Muscle layer of duodenum (tissue), 2 donors: ENCODE data around the gene NT5C3A.
"Not testable (repeated sequence)": the region's sequence is repeated elsewhere in the genome, so short reads cannot be mapped to it uniquely, and the experiment has no call there.

Experiments used
- H3K27ac ChIP-seq: one replicate; pipeline ENCODE4 v1.7.0; 2013; ENCODE audit warnings: mild to moderate bottlenecking, low read length
- H3K27me3 ChIP-seq: one replicate; pipeline ENCODE4 v1.7.0; 2013; ENCODE audit warnings: low read depth, mild to moderate bottlenecking, control low read depth, low read length
- H3K36me3 ChIP-seq, 2 donors: one replicate each; pipeline ENCODE4 v1.7.0; 2013; ENCODE audit warnings: low read length in 2 of 2, control low read depth in 1 of 2, mild to moderate bottlenecking in 1 of 2; ENCODE audit not compliant: insufficient read depth in 2 of 2, control insufficient read depth in 1 of 2
- H3K4me1 ChIP-seq, 2 donors: one replicate each; pipeline ENCODE4 v1.7.0; 2013; ENCODE audit warnings: low read length in 2 of 2, mild to moderate bottlenecking in 2 of 2, control low read depth in 1 of 2, moderate library complexity in 1 of 2; ENCODE audit not compliant: insufficient read depth in 2 of 2, control insufficient read depth in 1 of 2
- H3K4me3 ChIP-seq, 2 donors: one replicate each; pipeline ENCODE4 v1.7.0; 2013; ENCODE audit warnings: low read length in 2 of 2, low read depth in 1 of 2, mild to moderate bottlenecking in 1 of 2
- H3K9me3 ChIP-seq, 2 donors: one replicate each; pipeline ENCODE4 v1.7.0; 2013; ENCODE audit warnings: low read length in 2 of 2, control low read depth in 1 of 2, mild to moderate bottlenecking in 1 of 2; ENCODE audit not compliant: control insufficient read depth in 1 of 2
- donor health status: healthy.

Gene NT5C3A

DNA sequence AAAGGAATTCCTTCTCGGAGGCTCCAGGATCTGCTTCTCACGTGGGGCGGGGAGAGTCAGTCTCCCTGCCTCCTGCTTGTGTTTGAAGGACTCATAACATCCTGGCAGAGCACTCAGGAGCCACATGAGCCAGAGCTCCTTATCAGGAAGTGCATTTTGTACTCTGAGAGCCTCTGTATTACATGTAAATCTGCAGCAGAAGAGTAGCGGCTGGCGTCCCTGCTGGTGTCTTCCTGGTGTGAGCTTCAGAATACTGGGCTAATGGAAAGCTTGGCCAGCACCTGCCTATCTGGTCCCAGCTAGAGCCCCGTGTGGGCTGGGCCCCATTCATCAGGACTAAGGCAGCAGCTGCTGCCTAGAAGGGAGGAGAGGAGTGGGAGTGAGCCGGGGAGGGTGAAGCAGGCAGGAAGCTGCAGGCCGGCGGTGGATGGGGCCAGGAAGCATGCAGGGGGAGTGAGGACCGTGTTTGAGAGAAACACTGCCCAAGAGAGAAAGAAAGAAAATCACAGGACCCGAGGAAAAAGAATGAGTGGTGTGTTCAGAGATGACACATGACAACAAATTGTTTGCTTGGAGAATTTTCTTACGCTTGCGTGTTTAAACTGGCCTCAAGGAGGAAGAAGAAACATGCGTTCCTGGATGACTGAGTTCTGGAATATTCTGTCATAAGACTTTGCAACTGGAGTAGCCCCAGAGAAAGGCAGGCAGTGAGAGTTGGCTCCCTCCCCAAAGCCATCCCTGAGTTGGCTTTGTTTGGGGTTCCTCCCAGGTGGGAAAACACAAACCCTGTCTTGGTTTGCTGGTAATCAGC is 64.0 kb downstream of the NT5C3A start:
- H3K27me3 ChIP-seq, H3K4me1 ChIP-seq, H3K36me3 ChIP-seq, H3K27ac ChIP-seq, H3K9me3 ChIP-seq: not testable (repeated sequence)
- H3K4me3 ChIP-seq, result peak overlapping the region in 1 of 2 donors; percentile 40

DNA sequence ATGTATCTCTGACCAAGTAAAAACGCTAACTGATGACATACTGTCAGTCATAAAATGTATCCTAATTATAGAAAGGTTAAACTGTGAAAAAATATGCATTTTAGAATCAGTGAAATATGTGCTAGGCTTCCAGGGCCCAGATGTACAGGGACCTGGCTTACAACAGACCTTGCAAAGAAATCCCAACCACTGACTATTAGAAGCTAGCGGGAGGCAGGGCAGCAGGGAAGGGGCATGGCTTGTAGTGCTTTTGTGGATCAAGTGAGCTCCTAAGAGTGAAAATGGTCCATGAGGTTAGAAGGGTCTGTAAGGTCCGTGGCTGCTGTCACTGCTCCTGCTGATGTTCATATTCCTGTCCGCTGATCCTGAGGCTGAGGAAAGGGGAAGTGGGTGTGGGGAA is 64.6 kb downstream of the NT5C3A start:
- not testable (repeated sequence) for H3K27me3 ChIP-seq, H3K4me1 ChIP-seq, H3K27ac ChIP-seq, H3K9me3 ChIP-seq, H3K36me3 ChIP-seq
- H3K4me3 ChIP-seq, result peak overlapping the region in 1 of 2 donors; percentile 40

DNA sequence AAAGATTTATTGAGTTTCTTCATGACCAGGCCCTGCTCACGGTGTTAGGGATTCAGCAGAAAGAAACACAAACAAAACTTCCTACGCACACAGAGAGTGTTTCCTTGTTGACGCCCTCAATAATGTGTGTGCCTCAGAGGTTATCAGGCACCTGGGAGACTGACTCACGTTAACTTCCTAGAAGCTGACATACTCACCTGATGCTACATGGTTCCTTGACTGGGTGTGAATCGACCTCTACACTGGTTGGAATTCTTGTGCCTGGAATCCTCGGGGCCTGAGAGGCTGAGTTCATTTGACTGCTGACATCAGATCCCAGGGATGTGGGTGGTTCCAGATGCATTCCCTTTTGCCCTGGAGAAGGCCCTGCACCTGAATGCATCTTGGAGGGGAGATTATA is 69.8 kb downstream of the NT5C3A start:
- H3K9me3 ChIP-seq, H3K36me3 ChIP-seq, H3K27me3 ChIP-seq, H3K4me1 ChIP-seq, H3K27ac ChIP-seq, H3K4me3 ChIP-seq: not testable (repeated sequence)

DNA sequence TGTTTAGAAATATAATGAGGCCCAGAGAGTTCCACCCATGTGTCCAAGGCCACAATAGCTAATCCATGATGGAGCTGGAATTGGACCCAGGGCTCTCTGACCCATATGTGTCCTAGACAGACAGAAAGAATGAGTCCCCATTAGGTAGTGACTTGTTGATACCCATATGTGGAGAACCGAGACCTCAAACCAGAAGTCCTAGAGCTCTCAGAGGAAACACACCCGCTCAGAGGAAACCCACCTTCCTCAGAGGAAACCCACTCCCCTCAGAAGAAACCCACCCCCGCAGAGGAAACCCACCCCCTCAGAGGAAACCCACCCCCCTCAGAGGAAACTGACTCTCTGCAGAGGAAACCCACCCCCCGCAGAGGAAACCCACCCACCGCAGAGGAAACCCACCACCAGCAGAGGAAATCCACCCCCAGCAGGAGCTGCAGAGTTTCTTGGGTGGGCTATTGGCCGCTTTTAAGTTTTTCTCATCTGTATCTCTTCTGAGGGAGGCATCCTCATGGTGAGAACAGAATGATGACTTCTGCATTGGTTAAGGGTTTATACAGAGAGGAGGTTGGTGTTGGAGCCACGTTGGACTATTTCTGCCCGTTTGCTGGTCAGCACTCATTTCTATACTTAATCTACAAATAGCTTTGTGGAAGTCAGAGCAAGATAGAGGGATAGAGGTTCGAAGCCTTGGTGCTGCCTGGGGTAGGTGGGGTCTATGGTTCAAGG is 70.4 kb downstream of the NT5C3A start:
- not testable (repeated sequence) for H3K36me3 ChIP-seq, H3K4me3 ChIP-seq, H3K4me1 ChIP-seq, H3K27ac ChIP-seq, H3K27me3 ChIP-seq, H3K9me3 ChIP-seq

DNA sequence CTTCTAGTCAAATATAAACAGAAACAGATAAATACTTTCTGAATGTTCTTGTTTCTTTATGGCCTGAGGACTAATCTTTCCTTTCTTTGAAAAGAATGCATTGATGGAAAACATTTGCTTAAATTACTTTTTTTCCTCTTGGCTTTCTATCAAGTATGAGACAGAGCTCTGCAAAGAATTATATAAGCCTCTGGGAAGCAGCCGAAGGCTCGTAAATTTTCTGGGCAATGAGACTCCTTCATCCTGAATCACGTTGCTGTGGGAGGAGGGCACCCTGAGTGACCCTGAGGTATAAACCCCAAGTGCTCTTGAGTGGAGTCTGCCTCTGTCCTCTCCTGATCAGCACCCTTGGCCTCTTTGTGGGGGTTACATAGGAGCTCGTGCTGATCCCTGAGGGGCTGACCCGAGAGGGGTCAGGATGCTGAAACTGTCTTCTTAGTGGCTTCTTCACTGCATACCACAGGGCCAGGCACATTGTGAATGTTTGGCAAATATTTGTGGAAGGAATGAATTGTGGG is 71.4 kb downstream of the NT5C3A start:
- not testable (repeated sequence) for H3K27me3 ChIP-seq, H3K27ac ChIP-seq, H3K9me3 ChIP-seq, H3K4me3 ChIP-seq, H3K4me1 ChIP-seq
- peaks cover 0 to 10% of the 10 kb centered on the region in 2 donors for H3K36me3 ChIP-seq

DNA sequence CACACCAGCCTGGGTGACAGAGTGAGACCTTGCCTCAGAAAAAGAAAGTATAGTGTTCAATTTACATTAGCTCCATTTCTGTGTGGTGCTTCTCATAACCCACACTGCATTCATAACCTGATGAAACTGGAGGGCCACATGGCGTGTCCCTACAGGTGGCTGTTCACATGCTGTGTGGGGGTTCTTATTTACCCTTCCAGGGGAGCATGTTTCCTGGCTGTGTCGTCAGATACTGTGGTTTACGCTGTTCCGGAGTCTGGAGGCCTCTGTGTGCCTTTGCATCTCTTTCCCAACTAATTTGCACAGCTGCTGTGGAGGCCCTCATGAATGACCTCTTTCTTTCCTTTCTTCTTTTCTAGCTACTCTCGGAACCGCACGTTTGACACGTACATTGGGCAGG is 74.4 kb downstream of the NT5C3A start:
- peaks cover 0 to 15% of the 10 kb centered on the region in 2 donors for H3K36me3 ChIP-seq

DNA sequence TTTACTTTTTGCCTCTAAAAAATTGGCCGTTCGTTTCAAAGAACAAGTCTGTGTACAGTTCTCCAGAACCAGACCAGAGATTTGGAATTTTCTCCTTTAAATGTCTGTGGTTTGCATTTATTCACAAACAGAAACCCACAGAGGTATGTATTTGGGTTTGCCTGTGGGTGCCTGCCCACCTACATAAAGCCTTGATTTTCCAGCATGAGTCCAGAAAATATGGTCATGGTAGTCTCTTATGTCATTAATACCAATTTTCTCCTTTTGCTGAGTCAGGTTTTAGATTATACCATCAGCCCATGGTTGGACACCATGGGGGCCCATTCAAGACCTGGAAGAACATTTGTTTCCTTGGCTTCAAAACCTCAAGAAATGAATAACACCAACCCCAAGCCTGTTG is 82.7 kb downstream of the NT5C3A start:
- H3K36me3 ChIP-seq, H3K4me1 ChIP-seq, H3K27ac ChIP-seq, H3K27me3 ChIP-seq, H3K4me3 ChIP-seq, H3K9me3 ChIP-seq: not testable (repeated sequence)

More for the DNA sequence above, 74.4 kb downstream of the NT5C3A start:
- H3K27ac ChIP-seq, H3K27me3 ChIP-seq, H3K4me1 ChIP-seq, H3K4me3 ChIP-seq, H3K9me3 ChIP-seq: not testable (repeated sequence)

DNA sequence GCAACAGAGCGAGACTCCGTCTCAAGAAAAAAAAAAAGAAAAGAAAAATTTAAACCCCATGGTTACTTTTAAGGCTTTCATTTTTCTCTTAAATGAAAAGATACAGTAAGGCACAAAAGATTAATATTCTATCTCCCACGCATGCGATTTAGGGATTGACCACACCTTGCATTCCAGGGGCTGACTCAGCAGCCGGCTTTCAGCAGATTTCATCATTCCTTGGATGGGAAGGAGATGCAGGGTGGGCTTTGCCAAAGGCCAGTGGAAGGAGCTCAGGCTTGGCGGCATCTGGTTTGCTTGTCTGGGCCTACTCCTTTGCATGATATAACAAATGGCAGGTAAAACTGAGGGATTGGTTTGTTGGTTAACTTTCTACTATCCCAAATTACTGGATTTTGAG is 83.3 kb downstream of the NT5C3A start:
- H3K27me3 ChIP-seq, H3K27ac ChIP-seq, H3K4me3 ChIP-seq, H3K36me3 ChIP-seq, H3K9me3 ChIP-seq, H3K4me1 ChIP-seq: not testable (repeated sequence)

DNA sequence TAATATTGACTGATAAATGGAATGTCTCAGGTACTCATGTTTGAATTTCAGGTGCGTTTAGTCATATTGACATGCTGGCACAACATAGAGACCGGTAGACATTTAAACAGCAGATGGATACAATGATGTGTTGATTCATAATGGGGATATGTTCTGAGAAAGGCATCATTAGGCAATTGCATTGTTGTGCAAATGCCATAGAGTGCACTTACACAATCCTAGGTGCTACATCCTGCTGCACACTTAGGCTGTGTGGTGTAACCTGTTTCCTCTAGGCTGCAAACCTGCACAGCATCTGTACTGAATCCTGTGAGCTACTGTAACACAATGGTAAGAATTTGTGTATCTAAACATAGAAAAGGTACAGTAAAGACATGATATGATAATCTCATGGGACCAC is 85.4 kb downstream of the NT5C3A start:
- H3K27ac ChIP-seq, H3K4me3 ChIP-seq, H3K36me3 ChIP-seq, H3K27me3 ChIP-seq, H3K9me3 ChIP-seq, H3K4me1 ChIP-seq: not testable (repeated sequence)

DNA sequence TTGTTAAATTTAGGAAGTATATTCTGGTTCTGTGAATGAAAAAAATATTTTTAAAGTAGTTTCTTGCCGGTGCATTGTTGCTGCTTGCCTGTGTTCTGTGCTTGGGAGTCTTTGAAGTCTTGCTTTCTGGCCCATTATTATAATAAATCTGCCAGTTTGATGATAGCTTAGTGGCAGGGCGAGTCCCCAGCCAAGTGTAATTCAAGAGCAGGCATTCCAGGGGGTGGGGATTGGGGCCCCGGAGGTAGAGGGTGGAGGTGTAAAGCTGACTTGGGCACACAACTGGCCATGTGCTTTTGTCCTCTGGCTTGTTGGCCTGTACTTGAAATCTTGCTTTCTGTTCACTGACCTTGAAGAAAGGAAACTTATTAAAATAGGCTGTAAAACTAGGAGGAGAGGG is 90.6 kb downstream of the NT5C3A start:
- H3K27ac ChIP-seq, H3K4me1 ChIP-seq, H3K9me3 ChIP-seq: not testable (repeated sequence)

DNA sequence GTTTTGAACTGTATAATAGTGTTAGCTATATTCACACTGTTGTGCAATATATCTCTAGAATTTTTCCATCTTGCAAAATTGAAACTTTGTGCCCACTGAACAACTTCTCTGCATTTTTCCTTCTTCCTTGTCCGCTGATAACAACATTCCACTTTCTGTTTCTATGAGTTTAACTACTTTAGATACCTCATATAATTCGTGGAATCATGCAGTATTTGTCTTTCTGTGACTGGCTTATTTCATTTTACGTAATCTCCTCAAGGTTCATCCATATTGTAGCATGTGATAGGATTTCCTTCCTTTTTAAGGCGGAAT is 95.4 kb downstream of the NT5C3A start:
- H3K27me3 ChIP-seq, H3K4me3 ChIP-seq, H3K27ac ChIP-seq, H3K9me3 ChIP-seq, H3K36me3 ChIP-seq, H3K4me1 ChIP-seq: not testable (repeated sequence)

More for the DNA sequence above, 90.6 kb downstream of the NT5C3A start:
- H3K36me3 ChIP-seq, H3K4me3 ChIP-seq, H3K27me3 ChIP-seq: not testable (repeated sequence)
